ENCODE results near the gene TOMM34. TPM values are rescaled to one million over a fixed set of nuclear protein-coding genes. Genes with fewer than 3 reads are reported as not detected.

The TOMM34 gene
- total RNA-seq, 1 donor from 2014 or later, result 40.1 TPM

DNA sequence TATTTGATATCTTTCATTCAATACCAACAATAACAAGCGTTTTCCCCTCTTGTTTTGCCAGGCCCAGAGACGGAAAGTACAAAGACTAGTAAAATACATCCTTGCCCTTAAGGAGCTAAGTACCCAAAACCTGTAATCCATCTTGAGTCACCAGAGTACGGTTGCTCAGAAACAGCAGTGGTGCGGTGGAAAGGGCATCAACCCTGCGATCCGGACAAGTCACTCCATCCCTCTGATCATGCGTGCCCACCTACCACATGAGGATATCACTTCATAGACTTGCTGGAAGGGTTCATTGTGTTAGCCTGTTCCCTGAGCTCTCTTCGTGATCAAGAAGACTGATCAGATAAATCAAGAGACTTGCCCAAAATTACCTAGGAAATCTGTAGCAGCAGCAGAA is 1.9 kb downstream of the TOMM34 start:
- no peaks in the 10 kb centered on the region for H3K27me3 Mint-ChIP-seq
- H3K4me3 Mint-ChIP-seq (ENCODE audit: low read depth), result peak overlapping the region; percentile 90
- TF ChIP-seq, protein P1, sequence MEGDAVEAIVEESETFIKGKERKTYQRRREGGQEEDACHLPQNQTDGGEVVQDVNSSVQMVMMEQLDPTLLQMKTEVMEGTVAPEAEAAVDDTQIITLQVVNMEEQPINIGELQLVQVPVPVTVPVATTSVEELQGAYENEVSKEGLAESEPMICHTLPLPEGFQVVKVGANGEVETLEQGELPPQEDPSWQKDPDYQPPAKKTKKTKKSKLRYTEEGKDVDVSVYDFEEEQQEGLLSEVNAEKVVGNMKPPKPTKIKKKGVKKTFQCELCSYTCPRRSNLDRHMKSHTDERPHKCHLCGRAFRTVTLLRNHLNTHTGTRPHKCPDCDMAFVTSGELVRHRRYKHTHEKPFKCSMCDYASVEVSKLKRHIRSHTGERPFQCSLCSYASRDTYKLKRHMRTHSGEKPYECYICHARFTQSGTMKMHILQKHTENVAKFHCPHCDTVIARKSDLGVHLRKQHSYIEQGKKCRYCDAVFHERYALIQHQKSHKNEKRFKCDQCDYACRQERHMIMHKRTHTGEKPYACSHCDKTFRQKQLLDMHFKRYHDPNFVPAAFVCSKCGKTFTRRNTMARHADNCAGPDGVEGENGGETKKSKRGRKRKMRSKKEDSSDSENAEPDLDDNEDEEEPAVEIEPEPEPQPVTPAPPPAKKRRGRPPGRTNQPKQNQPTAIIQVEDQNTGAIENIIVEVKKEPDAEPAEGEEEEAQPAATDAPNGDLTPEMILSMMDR (IDR thresholded peaks at IDR 0.05; ENCODE audit: unreplicated experiment), result no peak
- H3K9me3 Mint-ChIP-seq (ENCODE audit: low read depth), result no peaks in the 10 kb centered on the region
- peaks cover 46% of the 10 kb centered on the region for H3K4me1 Mint-ChIP-seq (ENCODE audit: low read depth)
- DNase-seq (ENCODE audit: low spot score, unreplicated experiment), result no peak
- H3K36me3 Mint-ChIP-seq (ENCODE audit: insufficient read depth), result peaks cover 12% of the 10 kb centered on the region
- peak overlapping the region; percentile 97 for H3K27ac Mint-ChIP-seq

DNA sequence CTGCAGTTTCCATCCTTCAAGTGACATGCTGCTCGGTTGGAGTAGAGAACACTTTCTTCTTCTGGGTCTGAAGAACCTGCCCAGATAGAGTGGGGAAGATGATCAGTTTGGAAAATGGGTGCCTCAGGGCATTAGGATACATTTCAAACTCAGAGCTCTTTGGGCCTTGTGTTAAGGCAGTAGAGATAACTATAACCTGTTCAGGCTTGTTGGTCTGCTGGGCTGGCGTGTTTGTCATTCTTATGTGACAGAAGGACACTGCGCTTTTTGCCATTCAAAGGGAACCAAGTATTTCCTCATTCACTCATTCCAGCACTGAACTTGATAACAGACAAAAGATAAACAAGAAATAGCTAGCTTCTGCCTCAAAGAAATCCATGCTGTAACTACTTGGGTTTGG is 3.8 kb downstream of the TOMM34 start:
- Mint-ChIP-seq H3K27ac (no peak overlapping the region), H3K4me1 (ENCODE audit: low read depth) (peaks cover 41% of the 10 kb centered on the region), H3K27me3 (no peaks in the 10 kb centered on the region), H3K4me3 (ENCODE audit: low read depth) (no peak overlapping the region), H3K9me3 (ENCODE audit: low read depth) (no peaks in the 10 kb centered on the region), H3K36me3 (ENCODE audit: insufficient read depth) (peaks cover 21% of the 10 kb centered on the region)
- no peak for DNase-seq (ENCODE audit: low spot score, unreplicated experiment)
- TF ChIP-seq, protein P1 (IDR thresholded peaks at IDR 0.05; ENCODE audit: unreplicated experiment), result no peak

DNA sequence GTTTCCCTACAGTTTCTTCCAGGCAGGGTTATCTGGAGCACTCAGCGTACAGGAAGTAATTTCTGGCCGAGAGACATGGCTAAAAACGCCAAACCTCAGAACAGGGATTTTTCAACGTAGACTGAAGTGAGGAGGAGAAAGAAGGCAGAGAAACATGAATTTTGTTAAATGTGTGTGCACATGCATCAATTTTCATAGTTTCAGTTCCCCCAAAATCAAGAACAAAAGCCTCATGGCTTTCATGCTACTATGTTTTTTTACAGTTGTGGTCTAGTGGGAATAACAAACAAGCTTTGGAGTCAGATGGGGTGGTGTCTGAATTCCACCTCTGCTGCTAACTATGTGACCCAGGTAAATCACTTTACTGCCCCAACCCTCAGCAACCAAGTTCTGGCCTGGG is 4.9 kb downstream of the TOMM34 start:
- H3K27me3 Mint-ChIP-seq, result no peaks in the 10 kb centered on the region
- no peak for DNase-seq (ENCODE audit: low spot score, unreplicated experiment)
- no peaks in the 10 kb centered on the region for H3K9me3 Mint-ChIP-seq (ENCODE audit: low read depth)
- peak overlapping the region; percentile 73 for H3K27ac Mint-ChIP-seq
- TF ChIP-seq, protein P1 (IDR thresholded peaks at IDR 0.05; ENCODE audit: unreplicated experiment), result no peak
- peaks cover 26% of the 10 kb centered on the region for H3K36me3 Mint-ChIP-seq (ENCODE audit: insufficient read depth)
- no peak overlapping the region for H3K4me3 Mint-ChIP-seq (ENCODE audit: low read depth)
- peaks cover 33% of the 10 kb centered on the region for H3K4me1 Mint-ChIP-seq (ENCODE audit: low read depth)

DNA sequence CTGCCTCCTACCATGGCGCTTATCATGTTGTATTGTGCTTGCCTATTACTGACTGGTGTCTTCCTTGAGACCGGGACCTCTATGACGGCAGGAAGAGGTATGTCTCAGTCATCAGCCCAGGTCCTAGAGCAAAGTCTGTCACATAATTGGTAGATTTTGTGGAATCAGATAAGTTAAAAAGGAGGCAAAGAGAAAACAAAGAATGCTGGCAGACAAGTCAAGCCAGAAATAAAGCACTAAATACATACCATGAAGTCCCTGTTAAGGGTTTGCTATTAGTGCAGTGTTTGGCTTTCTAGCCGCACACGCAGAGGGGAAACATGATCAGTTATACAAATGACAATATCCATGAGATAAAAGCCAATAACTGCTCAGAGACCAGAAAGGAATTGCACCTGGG is 6.0 kb downstream of the TOMM34 start:
- peaks cover 28% of the 10 kb centered on the region for H3K4me1 Mint-ChIP-seq (ENCODE audit: low read depth)
- DNase-seq (ENCODE audit: low spot score, unreplicated experiment), result no peak
- H3K4me3 Mint-ChIP-seq (ENCODE audit: low read depth), result no peak overlapping the region
- H3K27me3 Mint-ChIP-seq, result no peaks in the 10 kb centered on the region
- TF ChIP-seq, protein P1 (IDR thresholded peaks at IDR 0.05; ENCODE audit: unreplicated experiment), result no peak
- no peaks in the 10 kb centered on the region for H3K9me3 Mint-ChIP-seq (ENCODE audit: low read depth)
- H3K36me3 Mint-ChIP-seq (ENCODE audit: insufficient read depth), result peaks cover 29% of the 10 kb centered on the region
- peak overlapping the region; percentile 39 for H3K27ac Mint-ChIP-seq

DNA sequence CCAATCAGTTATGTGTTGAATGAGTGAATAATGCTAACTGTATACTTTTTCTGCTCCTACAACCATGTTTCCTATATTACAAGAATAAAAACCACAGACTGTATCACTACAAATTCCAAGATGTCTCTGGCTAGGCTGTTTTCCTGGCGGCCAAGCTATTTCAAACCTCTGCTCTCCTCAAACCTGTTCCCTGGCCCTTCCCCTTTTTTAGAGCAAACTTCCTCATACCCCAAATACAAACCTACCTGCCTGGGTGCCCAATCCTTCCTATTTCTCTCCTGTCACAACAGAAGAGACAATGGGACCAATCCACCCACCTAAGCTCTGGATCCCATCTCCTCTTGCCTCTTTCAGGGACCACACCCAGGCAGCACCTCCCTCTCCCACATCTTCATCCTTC is 7.5 kb downstream of the TOMM34 start:
- H3K36me3 Mint-ChIP-seq (ENCODE audit: insufficient read depth), result peaks cover 32% of the 10 kb centered on the region
- no peak for DNase-seq (ENCODE audit: low spot score, unreplicated experiment)
- no peak overlapping the region for H3K4me3 Mint-ChIP-seq (ENCODE audit: low read depth)
- H3K27me3 Mint-ChIP-seq, result no peaks in the 10 kb centered on the region
- no peaks in the 10 kb centered on the region for H3K9me3 Mint-ChIP-seq (ENCODE audit: low read depth)
- H3K27ac Mint-ChIP-seq, result peak overlapping the region; percentile 11
- TF ChIP-seq, protein P1 (IDR thresholded peaks at IDR 0.05; ENCODE audit: unreplicated experiment), result no peak
- H3K4me1 Mint-ChIP-seq (ENCODE audit: low read depth), result peaks cover 18% of the 10 kb centered on the region
